Endothelial cell (in vitro differentiated cells): Measurements from ENCODE around the gene RAD51B. TPM values are rescaled to one million over a fixed set of nuclear protein-coding genes. Genes with fewer than 3 reads are reported as not detected.

Experiments used
- DNase-seq: peaks from one replicate; pipeline ENCODE4 v3.0.0; 2021; ENCODE audit warnings: low spot score
- H3K27ac Mint-ChIP-seq: one replicate; pipeline ENCODE4 v1.8.0; 2021; ENCODE audit warnings: mixed read lengths, inconsistent platforms; ENCODE audit not compliant: unreplicated experiment
- H3K27me3 Mint-ChIP-seq: one replicate; pipeline ENCODE4 v1.8.0; 2021; ENCODE audit warnings: mild to moderate bottlenecking, moderate library complexity, mixed read lengths, inconsistent platforms; ENCODE audit not compliant: unreplicated experiment
- H3K36me3 Mint-ChIP-seq: one replicate; pipeline ENCODE4 v1.8.0; 2021; ENCODE audit warnings: mild to moderate bottlenecking, low read depth, mixed read lengths, inconsistent platforms; ENCODE audit not compliant: unreplicated experiment
- H3K4me1 Mint-ChIP-seq: one replicate; pipeline ENCODE4 v1.8.0; 2021; ENCODE audit warnings: mild to moderate bottlenecking, mixed read lengths, inconsistent platforms; ENCODE audit not compliant: unreplicated experiment
- H3K4me3 Mint-ChIP-seq: one replicate; pipeline ENCODE4 v1.8.0; 2021; ENCODE audit warnings: mild to moderate bottlenecking, mixed read lengths, inconsistent platforms; ENCODE audit not compliant: unreplicated experiment
- H3K9me3 Mint-ChIP-seq: one replicate; pipeline ENCODE4 v1.8.0; 2021; ENCODE audit warnings: mixed read lengths, inconsistent platforms; ENCODE audit not compliant: unreplicated experiment
- total RNA-seq: library from RNA; stranded (reverse); fragmentation: NEBNext Ultra II Directional; extraction: Animal tissue kit (Norgen Biotek cat#: 25700); gene quantifications from one replicate; pipeline ENCODE4 v1.2.1, GENCODE V29; 2021; ENCODE audit not compliant: unreplicated experiment
- TF ChIP-seq, protein P1 (sequence below): fragments of 200-600 bp; sonication (generic); IDR thresholded peaks from one replicate; pipeline ENCODE4 v1.5.0; 2021; ENCODE audit warnings: antibody characterized with exemption; ENCODE audit not compliant: unreplicated experiment

Gene RAD51B
- total RNA-seq, 1 donor from 2014 or later, result 23.5 TPM

DNA sequence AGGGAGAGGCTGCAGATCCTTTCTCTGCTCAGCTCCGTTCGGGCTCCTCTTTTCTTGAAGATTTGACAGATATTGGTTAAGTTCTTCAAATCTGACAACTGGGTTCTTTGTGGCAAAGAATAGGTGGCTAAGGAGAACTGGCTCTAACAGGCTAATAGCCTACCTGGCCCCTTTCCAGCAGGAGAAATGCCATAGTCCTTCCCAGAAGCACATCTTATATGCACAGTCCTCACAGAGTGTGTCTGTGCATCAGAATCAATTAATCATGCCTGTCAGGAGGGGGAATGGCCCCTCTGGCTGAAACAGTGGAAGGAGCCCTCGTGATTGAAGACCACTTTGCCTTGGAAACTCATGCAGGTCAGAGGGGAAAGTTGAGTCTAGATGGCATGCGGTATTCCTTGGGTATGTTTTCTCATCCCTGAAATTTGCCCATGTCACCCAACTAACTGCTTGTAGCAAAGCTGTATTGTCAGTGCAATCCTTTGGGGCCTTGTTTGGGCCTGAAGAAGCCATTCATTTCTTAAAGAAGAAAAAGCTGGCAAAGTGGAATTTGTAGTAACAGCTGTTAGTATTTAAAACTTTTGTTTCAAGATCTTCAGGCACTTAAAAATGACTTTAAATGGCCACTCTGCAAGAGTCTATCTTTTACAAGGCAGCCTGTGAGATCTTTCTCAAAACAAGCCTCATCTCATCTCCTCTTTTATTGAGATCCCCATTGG is 721.8 kb downstream of the RAD51B start:
- peaks cover 5% of the 10 kb centered on the region for H3K27me3 Mint-ChIP-seq
- no peaks in the 10 kb centered on the region for H3K36me3 Mint-ChIP-seq
- DNase-seq, result no peak
- H3K4me1 Mint-ChIP-seq, result peaks cover 3% of the 10 kb centered on the region
- H3K27ac Mint-ChIP-seq, result no peak overlapping the region
- no peak overlapping the region for H3K4me3 Mint-ChIP-seq
- no peaks in the 10 kb centered on the region for H3K9me3 Mint-ChIP-seq
- TF ChIP-seq, protein P1, sequence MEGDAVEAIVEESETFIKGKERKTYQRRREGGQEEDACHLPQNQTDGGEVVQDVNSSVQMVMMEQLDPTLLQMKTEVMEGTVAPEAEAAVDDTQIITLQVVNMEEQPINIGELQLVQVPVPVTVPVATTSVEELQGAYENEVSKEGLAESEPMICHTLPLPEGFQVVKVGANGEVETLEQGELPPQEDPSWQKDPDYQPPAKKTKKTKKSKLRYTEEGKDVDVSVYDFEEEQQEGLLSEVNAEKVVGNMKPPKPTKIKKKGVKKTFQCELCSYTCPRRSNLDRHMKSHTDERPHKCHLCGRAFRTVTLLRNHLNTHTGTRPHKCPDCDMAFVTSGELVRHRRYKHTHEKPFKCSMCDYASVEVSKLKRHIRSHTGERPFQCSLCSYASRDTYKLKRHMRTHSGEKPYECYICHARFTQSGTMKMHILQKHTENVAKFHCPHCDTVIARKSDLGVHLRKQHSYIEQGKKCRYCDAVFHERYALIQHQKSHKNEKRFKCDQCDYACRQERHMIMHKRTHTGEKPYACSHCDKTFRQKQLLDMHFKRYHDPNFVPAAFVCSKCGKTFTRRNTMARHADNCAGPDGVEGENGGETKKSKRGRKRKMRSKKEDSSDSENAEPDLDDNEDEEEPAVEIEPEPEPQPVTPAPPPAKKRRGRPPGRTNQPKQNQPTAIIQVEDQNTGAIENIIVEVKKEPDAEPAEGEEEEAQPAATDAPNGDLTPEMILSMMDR, result no peak

DNA sequence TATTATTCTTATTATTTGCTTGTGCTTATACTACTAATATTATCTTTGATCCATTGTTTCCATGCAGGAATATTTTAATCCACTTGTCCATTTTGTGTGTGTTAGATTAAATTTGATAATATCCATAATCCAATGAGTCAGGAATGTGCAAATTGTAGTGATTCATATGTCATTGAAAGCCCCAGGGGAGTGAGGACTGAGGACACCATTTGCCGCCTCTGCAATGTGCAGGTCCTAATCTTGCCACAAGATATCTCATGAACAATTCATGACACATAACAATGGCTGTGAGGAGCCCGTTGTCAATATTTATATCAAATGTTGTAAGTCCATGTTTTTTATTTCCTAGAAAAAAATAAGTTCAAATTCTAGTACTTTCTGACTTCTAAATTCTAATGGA is 722.8 kb downstream of the RAD51B start:
- no peaks in the 10 kb centered on the region for H3K9me3 Mint-ChIP-seq
- H3K4me1 Mint-ChIP-seq, result peaks cover 11% of the 10 kb centered on the region
- no peak for DNase-seq
- peaks cover 8% of the 10 kb centered on the region for H3K27me3 Mint-ChIP-seq
- no peak overlapping the region for H3K27ac Mint-ChIP-seq
- TF ChIP-seq, protein P1, result no peak
- no peaks in the 10 kb centered on the region for H3K36me3 Mint-ChIP-seq
- no peak overlapping the region for H3K4me3 Mint-ChIP-seq

DNA sequence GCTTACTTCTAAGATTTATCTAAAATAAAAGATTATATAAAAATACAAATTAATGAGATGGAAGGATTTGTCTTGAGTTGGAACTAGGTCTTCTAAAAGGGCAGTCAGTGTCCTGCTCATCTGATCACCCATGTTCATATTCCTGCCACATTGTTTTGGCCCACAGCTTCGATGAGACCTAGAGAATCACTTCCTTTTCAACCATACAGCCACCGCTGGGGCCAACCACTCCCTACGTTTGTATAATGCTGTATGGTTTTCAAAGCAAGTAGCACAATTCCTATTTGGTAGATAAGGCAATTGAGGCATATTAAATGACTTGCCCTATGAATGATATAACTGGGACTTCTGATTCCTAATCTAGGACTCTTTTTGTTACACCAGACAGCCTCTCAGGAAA is 723.9 kb downstream of the RAD51B start:
- no peak for DNase-seq
- Mint-ChIP-seq H3K36me3 (no peaks in the 10 kb centered on the region), H3K4me3 (no peak overlapping the region), H3K9me3 (no peaks in the 10 kb centered on the region), H3K27me3 (peaks cover 8% of the 10 kb centered on the region), H3K4me1 (peaks cover 18% of the 10 kb centered on the region), H3K27ac (no peak overlapping the region)
- TF ChIP-seq, protein P1, result no peak

DNA sequence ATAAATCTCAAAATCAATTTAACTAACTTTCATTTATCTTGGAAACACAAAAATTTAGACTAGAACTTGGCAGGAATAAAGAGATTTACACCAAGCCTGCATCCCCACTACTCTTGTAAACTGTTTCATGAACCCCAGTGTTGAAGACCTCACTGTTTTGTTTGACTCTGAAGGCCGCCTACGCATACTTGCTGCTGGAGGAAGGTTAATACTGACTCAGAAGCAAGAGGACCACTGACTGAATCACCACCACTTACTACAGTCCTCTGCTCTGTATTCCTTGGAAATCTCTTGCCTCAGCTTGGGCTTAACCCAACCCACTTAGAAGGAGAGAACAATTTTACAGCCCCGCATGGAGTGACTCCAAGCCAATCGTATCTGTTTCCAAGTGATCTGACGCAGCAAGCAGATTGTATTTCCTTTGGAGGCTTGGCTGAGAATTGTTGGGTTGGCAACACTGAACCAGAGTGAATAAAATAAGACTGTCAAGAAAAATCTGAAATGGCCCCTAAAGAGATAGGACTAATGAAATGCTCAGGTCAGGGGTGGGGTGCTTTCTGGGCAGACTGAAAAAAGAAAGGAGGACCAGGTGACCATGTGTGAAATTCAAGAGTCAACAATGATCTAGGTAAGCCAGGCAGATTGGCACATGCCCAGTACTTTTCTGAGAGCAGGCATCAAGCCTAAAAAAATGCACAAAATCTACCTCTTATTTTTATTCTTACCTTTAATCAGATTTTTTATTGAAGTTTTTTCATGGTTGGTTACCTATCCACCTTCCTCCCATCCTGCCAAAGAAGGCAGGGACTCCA is 724.7 kb downstream of the RAD51B start:
- Mint-ChIP-seq H3K4me3 (no peak overlapping the region), H3K4me1 (peaks cover 18% of the 10 kb centered on the region), H3K27me3 (peaks cover 5% of the 10 kb centered on the region), H3K36me3 (no peaks in the 10 kb centered on the region), H3K27ac (no peak overlapping the region), H3K9me3 (no peaks in the 10 kb centered on the region)
- DNase-seq, result no peak
- TF ChIP-seq, protein P1, result no peak

DNA sequence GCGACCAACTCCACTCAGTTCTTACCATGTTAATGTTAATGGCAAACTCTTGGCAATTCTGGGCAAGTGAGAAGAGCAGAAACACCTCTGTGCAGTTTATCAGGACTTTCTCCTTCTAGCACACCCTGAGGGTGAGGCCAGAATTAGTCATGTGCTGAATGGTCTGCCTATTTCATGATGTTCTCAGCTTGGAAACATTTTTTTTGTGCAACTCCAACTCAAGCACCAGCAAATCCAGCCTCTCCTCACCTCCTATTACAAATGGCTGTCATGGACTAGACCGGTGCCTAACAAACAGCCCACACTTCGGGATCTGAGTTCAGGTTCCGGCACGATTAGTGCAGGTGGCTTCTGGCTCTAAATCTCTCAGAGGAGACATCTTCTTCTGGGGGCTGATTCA is 727.3 kb downstream of the RAD51B start:
- Mint-ChIP-seq H3K9me3 (no peaks in the 10 kb centered on the region), H3K36me3 (no peaks in the 10 kb centered on the region), H3K4me1 (peaks cover 34% of the 10 kb centered on the region), H3K27me3 (peaks cover 4% of the 10 kb centered on the region), H3K27ac (peak overlapping the region; percentile 74), H3K4me3 (no peak overlapping the region)
- no peak for DNase-seq
- TF ChIP-seq, protein P1, result no peak
